Trophoblast cell (in vitro differentiated cells and primary cell): Measurements from ENCODE around the gene TRERF1.
A peak's percentile ranks its signal among the peaks of the same experiment; 100 is the strongest.

Experiments
- DNase-seq, 2 donors: peaks; one replicate each; pipeline ENCODE4 v3.0.0-alpha.2; 2016
- H2AFZ ChIP-seq: 2 replicates; pipeline ENCODE4 v1.6.1; 2013; ENCODE audit warnings: low read length, moderate library complexity, mild to moderate bottlenecking; ENCODE audit not compliant: insufficient read depth, poor library complexity
- H2AK5ac ChIP-seq: 2 replicates; pipeline ENCODE4 v1.6.1; 2013; ENCODE audit warnings: mild to moderate bottlenecking, low read length
- H2BK120ac ChIP-seq: 2 replicates; pipeline ENCODE4 v1.6.1; 2013; ENCODE audit warnings: low read length, mild to moderate bottlenecking, moderate library complexity; ENCODE audit not compliant: insufficient read depth, poor library complexity
- H2BK12ac ChIP-seq: 2 replicates; pipeline ENCODE4 v1.6.1; 2013; ENCODE audit warnings: mild to moderate bottlenecking, low read length, moderate library complexity
- H2BK5ac ChIP-seq: 2 replicates; pipeline ENCODE4 v1.6.1; 2013; ENCODE audit warnings: low read length, low read depth, moderate library complexity, mild to moderate bottlenecking; ENCODE audit not compliant: poor library complexity
- H3K14ac ChIP-seq: 2 replicates; pipeline ENCODE4 v1.6.1; 2013; ENCODE audit warnings: mild to moderate bottlenecking, low read length
- H3K18ac ChIP-seq: 2 replicates; pipeline ENCODE4 v1.6.1; 2013; ENCODE audit warnings: mild to moderate bottlenecking, low read length
- H3K23ac ChIP-seq: 2 replicates; pipeline ENCODE4 v1.6.1; 2013; ENCODE audit warnings: low read length
- H3K27ac ChIP-seq: 2 replicates; pipeline ENCODE4 v1.5.1; 2013; ENCODE audit warnings: low read depth, mild to moderate bottlenecking, inconsistent platforms, low read length, moderate library complexity
- H3K27me3 ChIP-seq: 2 replicates; pipeline ENCODE4 v1.6.1; 2013; ENCODE audit warnings: inconsistent platforms, mild to moderate bottlenecking, low read length, moderate library complexity; ENCODE audit not compliant: insufficient read depth
- H3K36me3 ChIP-seq, 2 experiments: 1 replicate in 1 of 2; 2 replicates in 1 of 2; pipeline ENCODE4 v1.6.1; 2013; ENCODE audit warnings: low read length in 2 of 2, mild to moderate bottlenecking in 2 of 2, moderate library complexity in 1 of 2; ENCODE audit not compliant: insufficient read depth in 2 of 2, control insufficient read depth in 1 of 2
- H3K4ac ChIP-seq: 2 replicates; pipeline ENCODE4 v1.6.1; 2013; ENCODE audit warnings: low read depth, mild to moderate bottlenecking, low read length, moderate library complexity
- H3K4me1 ChIP-seq, 2 experiments: 1 replicate in 1 of 2; 2 replicates in 1 of 2; pipeline ENCODE4 v1.6.1; 2013; ENCODE audit warnings: low read length in 2 of 2, mild to moderate bottlenecking in 2 of 2, moderate library complexity in 1 of 2; ENCODE audit not compliant: insufficient read depth in 2 of 2, control insufficient read depth in 1 of 2
- H3K4me2 ChIP-seq: 2 replicates; pipeline ENCODE4 v1.6.1; 2013; ENCODE audit warnings: inconsistent platforms, mild to moderate bottlenecking, low read length, moderate library complexity
- H3K4me3 ChIP-seq: 2 replicates; pipeline ENCODE4 v1.5.1; 2013; ENCODE audit warnings: mild to moderate bottlenecking, low read depth, low read length, inconsistent platforms
- H3K79me1 ChIP-seq: one replicate; pipeline ENCODE4 v1.6.1; 2013; ENCODE audit warnings: low read length
- H3K79me2 ChIP-seq: 2 replicates; pipeline ENCODE4 v1.6.1; 2013; ENCODE audit warnings: low read length, mild to moderate bottlenecking; ENCODE audit not compliant: control insufficient read depth, insufficient read depth, poor library complexity
- H3K9ac ChIP-seq: 2 replicates; pipeline ENCODE4 v1.6.1; 2013; ENCODE audit warnings: mild to moderate bottlenecking, low read length
- H3K9me3 ChIP-seq: 2 replicates; pipeline ENCODE4 v1.6.1; 2013; ENCODE audit warnings: low read depth, mild to moderate bottlenecking, control low read depth, inconsistent platforms, low read length; ENCODE audit not compliant: insufficient read depth
- H4K12ac ChIP-seq: 2 replicates; pipeline ENCODE4 v1.6.1; 2013; ENCODE audit warnings: low read depth, mild to moderate bottlenecking, low read length, moderate library complexity
- H4K8ac ChIP-seq: 2 replicates; pipeline ENCODE4 v1.6.1; 2013; ENCODE audit warnings: low read depth, mild to moderate bottlenecking, low read length, moderate library complexity
- H4K91ac ChIP-seq: one replicate; pipeline ENCODE4 v1.6.1; 2013; ENCODE audit warnings: low read depth, mild to moderate bottlenecking, low read length, moderate library complexity
- WGBS: extraction: QIAGEN DNeasy Blood & Tissue Kit; methylation state at CpG from one replicate; pipeline ENCODE4 v1.1.7; 2013; ENCODE audit warnings: missing lambda C conversion rate; ENCODE audit not compliant: insufficient read length, insufficient coverage; ENCODE audit errors: extremely low coverage; 5-methylcytosine and 5-hydroxymethylcytosine counted together

TRERF1 gene

GRCh38 chr6:42297661-42298060 is 154.1 kb downstream of the TRERF1 start:
- peak in 1 of 2 donors; percentile 11 for DNase-seq

GRCh38 chr6:42296614-42297013 is 155.1 kb downstream of the TRERF1 start:
- Histone ChIP-seq H3K4ac (no peak overlapping the region), H4K91ac (no peak overlapping the region), H3K9ac (no peak overlapping the region), H3K4me1 (peaks cover 11% of the 10 kb centered on the region in 2 experiments), H3K4me3 (no peak overlapping the region), H3K18ac (no peak overlapping the region), H4K8ac (no peak overlapping the region), H3K4me2 (no peak overlapping the region), H3K36me3 (no peaks in the 10 kb centered on the region), H3K27me3 (no peaks in the 10 kb centered on the region), H2BK12ac (no peak overlapping the region), H3K79me1 (no peaks in the 10 kb centered on the region), H2BK5ac (no peak overlapping the region), H3K14ac (no peak overlapping the region), H3K79me2 (no peaks in the 10 kb centered on the region), H3K23ac (no peak overlapping the region), H2BK120ac (no peak overlapping the region), H4K12ac (no peak overlapping the region), H2AK5ac (no peak overlapping the region), H2AFZ (no peak overlapping the region), H3K27ac (no peak overlapping the region), H3K9me3 (no peaks in the 10 kb centered on the region)
- DNase-seq: no peak
- WGBS: no CpG with 5 or more reads among the region's 3 CpGs

More at GRCh38 chr6:42297661-42298060, 154.1 kb downstream of the TRERF1 start:
- Histone ChIP-seq H3K18ac (no peak overlapping the region), H3K79me2 (no peaks in the 10 kb centered on the region), H3K36me3 (no peaks in the 10 kb centered on the region), H3K9ac (no peak overlapping the region), H3K9me3 (no peaks in the 10 kb centered on the region), H3K27me3 (no peaks in the 10 kb centered on the region), H3K4ac (no peak overlapping the region), H3K4me1 (peaks cover 3 to 5% of the 10 kb centered on the region in 2 experiments), H3K27ac (no peak overlapping the region), H2BK5ac (no peak overlapping the region), H3K4me3 (no peak overlapping the region), H2AFZ (no peak overlapping the region), H2BK120ac (no peak overlapping the region), H3K4me2 (no peak overlapping the region), H4K8ac (no peak overlapping the region), H3K14ac (no peak overlapping the region), H3K79me1 (no peaks in the 10 kb centered on the region), H2BK12ac (no peak overlapping the region), H2AK5ac (no peak overlapping the region), H4K91ac (no peak overlapping the region), H4K12ac (no peak overlapping the region), H3K23ac (no peak overlapping the region)

- no peak overlapping the region for H2BK120ac ChIP-seq
- no peak overlapping the region for H3K18ac ChIP-seq
- no peak overlapping the region for H3K4ac ChIP-seq
- H4K12ac ChIP-seq: no peak overlapping the region
- H2BK12ac ChIP-seq: no peak overlapping the region
- H4K91ac ChIP-seq: no peak overlapping the region
- no peak overlapping the region for H3K27ac ChIP-seq
- WGBS: no CpG with 5 or more reads among the region's 3 CpGs
- no peaks in the 10 kb centered on the region for H3K27me3 ChIP-seq
- H3K9me3 ChIP-seq: no peaks in the 10 kb centered on the region
- H4K8ac ChIP-seq: no peak overlapping the region
- H3K36me3 ChIP-seq: no peaks in the 10 kb centered on the region
- H3K4me3 ChIP-seq: no peak overlapping the region
- no peak overlapping the region for H2AFZ ChIP-seq
- no peak overlapping the region for H2BK5ac ChIP-seq
- H3K23ac ChIP-seq: no peak overlapping the region
- H3K4me1 ChIP-seq: peaks cover 10 to 11% of the 10 kb centered on the region in 2 experiments
- no peak overlapping the region for H3K14ac ChIP-seq
- no peaks in the 10 kb centered on the region for H3K79me2 ChIP-seq
- no peak overlapping the region for H3K4me2 ChIP-seq
- H3K9ac ChIP-seq: no peak overlapping the region
- no peak overlapping the region for H2AK5ac ChIP-seq
- DNase-seq: no peak
- H3K79me1 ChIP-seq: no peaks in the 10 kb centered on the region
These were observed 156.0 kb downstream of the TRERF1 start for GRCh38 chr6:42295677-42296076.

- no peak overlapping the region for H3K4me2 ChIP-seq
- H3K18ac ChIP-seq: no peak overlapping the region
- H4K91ac ChIP-seq: no peak overlapping the region
- no peak overlapping the region for H3K23ac ChIP-seq
- no peak overlapping the region for H2BK120ac ChIP-seq
- no peaks in the 10 kb centered on the region for H3K79me2 ChIP-seq
- no peaks in the 10 kb centered on the region for H3K79me1 ChIP-seq
- no peak overlapping the region for H3K9ac ChIP-seq
- no peak overlapping the region for H2AK5ac ChIP-seq
- H3K36me3 ChIP-seq: no peaks in the 10 kb centered on the region
- no peak overlapping the region for H3K4me3 ChIP-seq
- H2AFZ ChIP-seq: no peak overlapping the region
- H2BK12ac ChIP-seq: no peak overlapping the region
- H4K12ac ChIP-seq: no peak overlapping the region
- no CpG with 5 or more reads among the region's 1 CpG for WGBS
- no peak overlapping the region for H3K14ac ChIP-seq
- DNase-seq: no peak
- peaks cover 9 to 11% of the 10 kb centered on the region in 2 experiments for H3K4me1 ChIP-seq
- no peak overlapping the region for H3K4ac ChIP-seq
- no peaks in the 10 kb centered on the region for H3K27me3 ChIP-seq
- H3K27ac ChIP-seq: no peak overlapping the region
- H4K8ac ChIP-seq: no peak overlapping the region
- H3K9me3 ChIP-seq: no peaks in the 10 kb centered on the region
- H2BK5ac ChIP-seq: no peak overlapping the region
These were observed 156.5 kb downstream of the TRERF1 start for GRCh38 chr6:42295181-42295580.
